NCI-H187 treated with DMSO at 0.1 percent for 48 hours (cell line): ENCODE data around the gene GALK1.

Experiments
- DNase-seq: peaks from one replicate; lab custom pipeline; 2025; lab: John Stamatoyannopoulos, UW

The GALK1 gene

DNA sequence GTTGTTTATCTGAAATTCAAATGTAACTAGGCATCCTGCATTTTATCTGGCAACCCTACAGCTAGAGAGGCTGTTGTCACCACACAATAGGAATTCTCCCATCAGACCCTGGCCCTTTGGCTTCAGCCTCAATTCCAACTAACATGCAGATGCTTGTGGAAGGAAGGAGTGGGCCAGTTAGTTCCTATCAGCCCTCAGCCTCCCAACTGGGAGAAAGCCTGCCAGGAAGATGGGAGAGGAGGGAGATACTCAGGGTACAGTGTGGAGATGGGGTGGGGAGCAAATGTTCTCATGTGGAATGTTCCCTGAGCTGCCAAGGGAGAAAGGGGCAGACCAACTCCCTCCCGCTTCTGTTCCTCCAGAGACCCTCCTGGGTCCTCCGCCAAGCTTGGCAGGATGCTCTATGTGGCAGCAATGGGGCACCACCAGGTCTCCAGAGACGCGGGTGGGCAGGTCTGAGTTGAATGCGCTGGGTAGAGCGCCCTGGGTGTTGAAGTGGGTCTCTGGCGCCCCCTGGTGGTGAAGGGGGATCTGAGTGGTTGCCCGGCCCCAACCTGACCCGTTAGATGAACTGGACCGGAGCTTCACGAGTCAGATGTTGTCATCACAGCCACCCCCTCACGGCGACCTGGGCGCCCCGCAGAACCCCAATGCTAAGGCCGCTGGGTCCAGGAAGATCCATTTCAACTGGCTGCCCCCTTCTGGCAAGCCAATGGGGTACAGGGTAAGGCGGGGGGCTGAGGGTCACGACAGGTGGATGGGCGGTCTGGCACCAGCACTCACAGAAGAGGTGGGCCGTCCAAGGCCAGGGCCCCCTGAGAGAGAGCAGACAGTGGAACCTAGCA is 15.2 kb downstream of the GALK1 start:
- DNase-seq: no peak

DNA sequence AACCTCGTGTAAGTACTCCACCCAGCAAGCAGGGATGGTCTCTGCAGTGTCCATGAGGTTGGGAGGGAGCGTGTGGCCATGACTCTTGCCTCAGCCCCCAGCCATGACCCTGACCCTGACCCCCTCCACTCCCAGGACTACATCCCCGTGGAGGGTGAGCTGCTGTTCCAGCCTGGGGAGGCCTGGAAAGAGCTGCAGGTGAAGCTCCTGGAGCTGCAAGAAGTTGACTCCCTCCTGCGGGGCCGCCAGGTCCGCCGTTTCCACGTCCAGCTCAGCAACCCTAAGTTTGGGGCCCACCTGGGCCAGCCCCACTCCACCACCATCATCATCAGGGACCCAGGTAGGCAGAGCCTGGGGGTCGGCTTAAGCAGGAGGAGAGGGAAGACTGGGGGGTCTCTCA is 16.3 kb downstream of the GALK1 start:
- DNase-seq: no peak

DNA sequence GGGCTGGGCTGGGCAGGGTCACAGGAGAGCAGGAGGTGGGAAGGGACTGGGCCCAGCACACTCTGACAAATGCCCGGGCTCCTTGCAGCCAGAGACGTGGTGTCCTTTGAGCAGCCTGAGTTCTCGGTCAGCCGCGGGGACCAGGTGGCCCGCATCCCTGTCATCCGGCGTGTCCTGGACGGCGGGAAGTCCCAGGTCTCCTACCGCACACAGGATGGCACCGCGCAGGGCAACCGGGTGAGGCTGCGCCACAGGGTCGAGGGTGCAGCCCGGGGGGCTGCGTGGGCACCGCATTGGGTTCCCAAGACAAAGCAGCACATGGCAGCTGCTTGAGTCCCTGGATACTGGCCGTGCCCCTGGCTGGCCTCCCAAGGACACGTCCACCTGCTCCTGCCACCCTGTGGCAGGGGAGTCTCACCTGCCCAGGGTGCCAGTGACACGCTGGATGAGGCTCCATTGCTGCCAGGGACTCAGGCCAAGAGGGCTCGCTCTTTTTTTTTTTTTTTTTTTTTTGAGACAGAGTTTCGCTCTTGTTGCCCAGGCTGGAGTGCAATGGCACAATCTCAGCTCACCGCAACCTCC is 21.3 kb downstream of the GALK1 start:
- DNase-seq: no peak

DNA sequence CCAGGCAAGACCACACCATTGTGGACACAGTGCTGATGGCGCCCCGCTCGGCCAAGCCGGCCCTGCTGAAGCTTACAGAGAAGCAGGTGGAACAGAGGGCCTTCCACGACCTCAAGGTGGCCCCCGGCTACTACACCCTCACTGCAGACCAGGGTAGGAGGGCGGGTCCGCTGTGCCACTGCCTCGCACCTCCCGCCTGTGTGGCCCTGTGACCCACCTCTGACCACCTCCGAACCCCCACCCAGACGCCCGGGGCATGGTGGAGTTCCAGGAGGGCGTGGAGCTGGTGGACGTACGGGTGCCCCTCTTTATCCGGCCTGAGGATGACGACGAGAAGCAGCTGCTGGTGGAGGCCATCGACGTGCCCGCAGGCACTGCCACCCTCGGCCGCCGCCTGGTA is 22.7 kb downstream of the GALK1 start:
- no peak for DNase-seq

DNA sequence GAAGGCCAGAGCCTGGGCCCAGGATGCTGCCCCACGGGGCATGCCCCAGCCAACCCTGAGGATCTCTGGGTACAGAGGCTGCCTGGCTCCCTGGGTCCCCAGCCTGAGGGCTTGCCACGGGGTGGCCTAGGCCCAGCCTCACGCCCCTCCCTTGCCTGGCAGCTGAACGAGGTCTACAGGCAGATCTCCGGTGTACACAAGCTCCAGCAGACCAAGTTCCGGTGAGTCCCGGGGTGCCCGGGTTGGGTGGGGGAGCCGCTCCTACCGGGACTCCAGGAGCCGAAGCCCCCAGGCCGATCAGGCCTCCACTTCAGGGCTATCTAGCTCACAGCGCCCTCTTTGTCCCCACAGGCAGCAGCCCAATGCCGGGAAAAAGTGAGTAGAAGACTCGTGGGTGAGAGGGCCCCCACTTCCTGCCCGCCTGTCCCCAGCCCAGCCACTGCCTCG is 24.3 kb downstream of the GALK1 start:
- no peak for DNase-seq

DNA sequence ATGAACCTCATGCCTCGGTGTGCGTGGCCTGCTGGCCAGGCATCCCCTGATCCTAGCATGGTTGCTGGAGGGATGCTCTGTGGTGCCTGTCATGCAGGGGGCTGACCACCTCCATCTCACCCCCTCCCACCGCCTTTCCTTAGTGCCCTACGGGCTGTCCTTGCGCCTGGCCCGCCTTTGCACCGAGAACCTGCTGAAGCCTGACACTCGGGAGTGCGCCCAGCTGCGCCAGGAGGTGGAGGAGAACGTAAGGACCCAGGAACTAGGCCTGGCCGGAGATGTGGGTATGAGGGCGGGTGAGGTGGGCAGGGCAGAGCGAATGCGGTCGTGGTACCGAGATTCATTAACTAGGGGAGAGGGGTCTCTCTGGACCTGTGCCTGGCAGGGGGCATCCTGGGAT is 24.8 kb downstream of the GALK1 start:
- DNase-seq: no peak

DNA sequence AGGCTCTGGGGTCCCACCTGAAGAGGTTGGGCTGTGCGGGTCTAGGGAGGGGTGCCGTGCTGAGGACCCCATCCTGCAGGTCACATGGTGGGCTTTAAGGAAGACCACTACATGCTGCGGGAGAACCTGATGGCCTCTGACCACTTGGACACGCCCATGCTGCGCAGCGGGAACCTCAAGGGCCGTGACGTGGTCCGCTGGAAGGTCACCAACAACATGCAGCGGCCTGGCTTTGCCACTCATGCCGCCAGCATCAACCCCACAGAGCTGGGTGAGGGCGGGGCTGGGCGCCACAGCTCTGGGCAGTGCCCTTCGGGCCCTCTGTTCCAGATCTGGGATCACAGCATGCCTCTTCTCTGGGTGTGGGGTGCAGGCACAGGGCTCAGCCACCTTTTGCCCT is 25.2 kb downstream of the GALK1 start:
- DNase-seq: no peak

DNA sequence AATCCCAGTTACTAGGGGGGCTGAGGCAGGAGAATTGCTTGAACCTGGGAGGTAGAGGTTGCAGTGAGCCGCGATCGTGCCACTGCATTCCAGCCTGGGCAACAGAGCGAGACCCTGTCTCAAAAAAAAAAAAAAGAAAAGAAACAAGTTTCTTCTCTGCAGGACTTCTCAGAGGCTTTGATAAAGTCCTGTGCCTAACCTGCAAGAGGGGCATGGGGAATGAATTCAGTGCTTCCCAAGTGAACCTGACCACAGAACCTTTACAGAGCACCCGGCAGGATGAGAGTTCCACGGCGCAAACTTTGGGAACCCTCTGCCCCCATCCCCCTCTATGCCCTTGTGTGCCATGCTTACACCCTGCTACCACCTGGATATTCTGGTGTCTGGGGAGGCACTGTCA is 25.8 kb downstream of the GALK1 start:
- no peak for DNase-seq

DNA sequence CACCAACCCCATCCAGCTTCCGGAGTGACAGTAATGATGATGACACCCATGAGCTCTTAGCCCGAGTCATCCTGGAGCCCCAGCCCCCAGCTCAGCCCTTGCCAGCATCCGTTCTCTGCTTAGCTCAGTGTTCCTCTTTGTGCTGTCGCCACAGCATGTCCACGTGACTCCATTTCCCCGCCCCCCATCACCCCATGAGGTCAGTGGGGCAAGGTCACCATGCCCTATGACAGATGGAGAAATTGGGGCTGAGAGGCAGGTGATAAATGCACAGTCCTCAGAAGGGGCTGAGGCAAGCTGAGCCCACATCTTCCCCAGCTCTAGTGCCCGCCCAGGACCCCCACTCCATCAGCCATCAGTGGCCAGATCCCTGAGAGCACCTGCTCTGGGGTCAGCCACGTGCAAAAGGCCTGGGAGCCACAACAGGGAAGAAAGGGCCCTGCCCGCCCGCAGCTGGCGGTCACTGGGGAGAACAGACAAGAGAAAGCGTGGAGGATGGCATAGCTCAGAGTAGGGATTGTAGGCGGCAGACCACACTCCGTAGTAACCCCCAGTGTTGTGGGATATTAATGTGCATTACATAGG is 26.7 kb downstream of the GALK1 start:
- no peak for DNase-seq

DNA sequence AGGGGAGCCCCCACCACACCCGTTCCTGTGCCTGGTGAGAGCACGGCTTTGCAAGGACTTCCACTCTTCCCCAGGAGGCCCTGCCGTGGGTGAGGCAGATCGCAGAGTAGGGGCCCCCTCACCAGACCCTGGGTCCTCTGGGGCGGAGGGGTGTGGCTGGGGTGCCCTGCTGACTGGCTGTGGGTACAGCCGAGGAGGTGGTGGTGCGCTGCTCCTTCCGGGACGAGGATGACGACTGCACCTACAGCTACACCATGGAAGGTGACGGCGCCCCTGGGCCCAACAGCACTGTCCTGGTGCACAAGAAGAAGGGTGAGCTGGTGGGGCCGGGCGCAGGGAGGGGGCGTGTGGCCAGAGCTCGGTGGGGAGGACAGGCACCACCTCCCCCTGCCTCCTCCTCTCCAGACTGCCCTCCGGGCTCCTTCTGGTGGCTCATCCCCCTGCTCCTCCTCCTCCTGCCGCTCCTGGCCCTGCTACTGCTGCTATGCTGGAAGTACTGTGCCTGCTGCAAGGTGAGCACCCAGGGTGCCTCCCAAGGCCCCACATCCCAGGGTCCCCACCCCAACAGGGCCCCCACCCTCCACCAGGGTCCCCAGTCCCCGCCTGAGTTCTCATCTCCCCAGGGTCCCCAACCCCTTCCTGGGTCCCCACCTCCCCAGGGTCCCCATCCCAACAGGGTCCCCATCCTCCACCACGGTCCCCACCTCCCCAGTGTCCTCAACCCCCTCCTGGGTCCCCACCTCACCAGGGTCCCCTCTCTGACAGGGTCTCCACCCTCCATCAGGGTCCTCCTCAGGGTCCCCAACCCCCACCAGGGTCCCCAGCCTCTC is 27.6 kb downstream of the GALK1 start:
- DNase-seq: no peak

DNA sequence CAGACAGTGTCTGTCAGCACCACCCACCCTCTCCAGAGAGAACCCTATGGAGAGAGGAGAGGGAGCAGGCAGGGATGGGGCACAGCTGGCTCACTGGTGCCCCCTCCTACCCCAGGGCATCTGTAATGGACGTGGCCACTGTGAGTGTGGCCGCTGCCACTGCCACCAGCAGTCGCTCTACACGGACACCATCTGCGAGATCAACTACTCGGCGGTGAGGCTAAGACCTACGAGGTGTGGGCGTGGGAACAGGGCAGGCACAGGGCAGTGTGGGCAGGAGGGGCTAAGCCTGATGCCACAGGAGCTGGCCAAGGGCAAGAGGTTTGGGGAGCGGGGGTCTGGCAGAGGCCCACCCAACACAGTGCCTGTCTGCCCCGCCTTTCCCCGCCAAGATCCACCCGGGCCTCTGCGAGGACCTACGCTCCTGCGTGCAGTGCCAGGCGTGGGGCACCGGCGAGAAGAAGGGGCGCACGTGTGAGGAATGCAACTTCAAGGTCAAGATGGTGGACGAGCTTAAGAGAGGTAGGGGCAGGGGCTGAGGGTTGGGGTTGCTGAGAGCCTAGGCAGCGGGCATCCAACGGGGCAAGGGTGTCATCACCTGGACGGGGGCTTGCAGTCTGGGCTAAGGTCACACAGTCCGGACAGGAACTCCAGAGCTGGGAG is 28.7 kb downstream of the GALK1 start:
- no peak for DNase-seq

DNA sequence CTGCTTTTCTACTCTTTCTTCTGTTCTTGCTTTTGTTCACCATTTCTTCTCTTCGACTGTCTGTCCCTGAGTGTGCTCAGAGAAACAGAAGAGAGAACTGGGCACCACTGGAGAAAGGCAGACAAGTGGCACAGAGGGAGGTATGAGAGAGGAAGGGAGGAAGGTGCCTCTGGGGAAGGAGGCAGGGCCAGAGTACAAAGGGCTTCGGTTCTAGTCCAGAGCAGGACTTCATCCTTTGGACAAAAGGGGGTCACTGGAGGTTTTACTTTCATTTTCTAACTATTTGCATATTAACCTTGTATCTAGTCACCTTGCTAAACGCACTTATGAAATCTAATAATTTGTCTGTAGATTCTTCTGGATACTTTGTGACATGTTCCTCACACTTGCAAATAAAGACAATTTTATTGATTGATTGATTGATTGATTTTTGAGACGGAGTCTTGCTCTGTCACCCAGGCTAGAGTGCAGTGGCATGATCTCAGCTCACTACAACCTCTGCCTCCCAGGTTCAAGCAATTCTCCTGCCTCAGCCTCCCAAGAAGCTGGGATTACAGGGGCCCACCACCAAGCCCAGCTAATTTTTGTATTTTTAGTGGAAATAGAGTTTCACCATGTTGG is 30.2 kb downstream of the GALK1 start:
- no peak for DNase-seq

DNA sequence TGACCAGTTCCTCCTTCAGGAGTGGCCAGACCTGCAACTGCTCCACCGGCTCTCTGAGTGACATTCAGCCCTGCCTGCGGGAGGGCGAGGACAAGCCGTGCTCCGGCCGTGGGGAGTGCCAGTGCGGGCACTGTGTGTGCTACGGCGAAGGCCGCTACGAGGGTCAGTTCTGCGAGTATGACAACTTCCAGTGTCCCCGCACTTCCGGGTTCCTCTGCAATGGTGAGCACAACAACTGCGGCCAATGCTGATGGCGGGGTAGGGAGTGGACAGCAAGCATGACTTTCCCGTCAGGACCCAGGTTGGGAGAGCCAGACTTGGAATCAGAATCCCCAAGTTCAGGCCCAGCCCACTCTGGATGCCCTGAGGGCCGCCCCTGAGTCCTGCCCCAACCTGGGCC is 31.5 kb downstream of the GALK1 start:
- DNase-seq: no peak

DNA sequence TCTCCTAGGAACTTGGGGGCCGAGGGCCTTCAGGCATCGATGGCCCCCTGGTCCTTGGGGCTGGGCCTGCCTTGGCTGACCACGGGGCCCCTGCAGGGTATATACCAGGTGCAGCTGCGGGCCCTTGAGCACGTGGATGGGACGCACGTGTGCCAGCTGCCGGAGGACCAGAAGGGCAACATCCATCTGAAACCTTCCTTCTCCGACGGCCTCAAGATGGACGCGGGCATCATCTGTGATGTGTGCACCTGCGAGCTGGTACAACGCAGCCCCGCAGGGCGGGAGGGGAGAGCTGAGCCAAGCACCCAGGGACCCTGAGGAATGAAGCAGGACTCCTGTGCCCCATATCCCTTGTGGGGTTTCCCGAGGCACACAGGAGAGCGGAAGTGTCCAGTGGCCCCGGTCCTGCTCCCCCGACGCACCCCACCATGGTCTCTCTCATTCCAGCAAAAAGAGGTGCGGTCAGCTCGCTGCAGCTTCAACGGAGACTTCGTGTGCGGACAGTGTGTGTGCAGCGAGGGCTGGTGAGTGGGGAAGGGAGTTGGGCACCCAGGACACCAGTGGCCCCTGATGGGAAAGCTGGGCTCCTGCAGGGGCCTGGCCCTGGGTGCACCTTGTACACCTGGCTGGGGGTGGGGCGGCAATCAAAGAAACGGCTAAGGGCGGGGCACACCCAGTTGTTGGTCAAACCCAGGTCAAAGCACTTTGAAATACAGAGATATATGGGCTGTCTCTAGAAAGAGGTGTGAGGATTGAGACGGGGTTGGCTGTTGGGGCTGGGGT is 33.1 kb downstream of the GALK1 start:
- DNase-seq: no peak

DNA sequence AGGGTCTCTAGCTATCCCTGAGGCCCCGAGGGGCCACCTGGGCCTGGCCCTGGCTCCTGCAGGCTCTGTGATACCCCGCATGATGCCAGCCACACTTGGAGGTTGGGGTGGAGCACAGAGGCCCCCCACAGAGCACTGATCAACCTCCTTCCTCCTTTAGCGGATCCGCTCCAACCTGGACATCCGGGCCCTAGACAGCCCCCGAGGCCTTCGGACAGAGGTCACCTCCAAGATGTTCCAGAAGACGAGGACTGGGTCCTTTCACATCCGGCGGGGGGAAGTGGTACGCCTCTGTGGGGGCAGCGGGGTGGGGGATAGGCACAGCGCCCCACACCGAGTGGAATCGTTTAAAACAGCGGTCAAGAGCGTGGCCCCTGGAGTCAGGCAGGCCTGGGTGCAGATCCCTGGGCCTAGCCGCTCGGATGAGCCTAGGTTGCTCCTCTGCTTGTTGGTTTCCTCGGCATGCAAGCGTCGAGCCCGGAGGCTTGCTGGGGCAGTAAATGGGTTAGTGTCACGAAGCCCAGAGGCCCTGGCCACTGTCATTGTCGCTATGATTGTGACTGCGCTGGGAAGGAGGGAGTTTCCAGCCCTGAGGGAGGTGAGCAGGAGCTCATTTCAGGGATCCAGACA is 33.8 kb downstream of the GALK1 start:
- no peak for DNase-seq

DNA sequence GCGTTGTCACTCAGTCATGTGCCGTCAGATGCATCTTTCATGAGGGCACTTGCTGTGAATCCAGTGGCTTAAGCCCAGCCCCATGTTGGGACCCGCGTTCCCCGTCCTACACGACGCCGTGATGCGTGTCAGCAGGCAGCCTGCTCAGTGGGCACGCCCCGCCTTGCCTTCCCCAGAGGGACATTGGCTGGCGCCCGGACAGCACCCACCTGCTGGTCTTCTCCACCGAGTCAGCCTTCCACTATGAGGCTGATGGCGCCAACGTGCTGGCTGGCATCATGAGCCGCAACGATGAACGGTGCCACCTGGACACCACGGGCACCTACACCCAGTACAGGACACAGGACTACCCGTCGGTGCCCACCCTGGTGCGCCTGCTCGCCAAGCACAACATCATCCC is 34.9 kb downstream of the GALK1 start:
- no peak for DNase-seq

DNA sequence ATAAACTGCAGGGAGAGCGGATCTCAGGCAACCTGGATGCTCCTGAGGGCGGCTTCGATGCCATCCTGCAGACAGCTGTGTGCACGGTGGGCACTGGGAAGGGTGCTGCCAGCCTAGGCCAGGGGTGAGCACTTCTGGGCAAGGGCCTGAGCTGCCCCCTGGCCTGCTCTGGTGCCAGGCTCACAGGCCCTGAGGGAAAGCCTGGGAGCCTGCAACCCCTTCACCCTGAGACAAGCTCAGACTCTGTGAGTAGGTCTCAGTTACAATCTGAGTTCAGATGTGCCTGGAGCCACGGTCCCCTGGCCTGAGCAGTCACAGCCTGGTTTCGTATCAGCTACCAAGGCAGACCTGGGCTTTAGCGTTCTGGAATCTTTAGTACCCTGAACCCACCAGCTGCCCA is 35.6 kb downstream of the GALK1 start:
- DNase-seq: no peak

DNA sequence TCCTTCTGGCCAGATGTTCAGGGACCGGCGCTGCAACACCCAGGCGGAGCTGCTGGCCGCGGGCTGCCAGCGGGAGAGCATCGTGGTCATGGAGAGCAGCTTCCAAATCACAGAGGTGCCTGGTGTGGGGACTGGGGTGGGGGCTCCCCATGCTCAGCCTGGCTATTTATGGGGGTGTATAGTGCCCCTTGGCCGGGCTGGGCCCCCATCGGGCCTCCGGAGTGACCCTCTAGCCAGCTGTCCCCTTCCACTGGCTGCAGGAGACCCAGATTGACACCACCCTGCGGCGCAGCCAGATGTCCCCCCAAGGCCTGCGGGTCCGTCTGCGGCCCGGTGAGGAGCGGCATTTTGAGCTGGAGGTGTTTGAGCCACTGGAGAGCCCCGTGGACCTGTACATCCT is 37.6 kb downstream of the GALK1 start:
- no peak for DNase-seq

DNA sequence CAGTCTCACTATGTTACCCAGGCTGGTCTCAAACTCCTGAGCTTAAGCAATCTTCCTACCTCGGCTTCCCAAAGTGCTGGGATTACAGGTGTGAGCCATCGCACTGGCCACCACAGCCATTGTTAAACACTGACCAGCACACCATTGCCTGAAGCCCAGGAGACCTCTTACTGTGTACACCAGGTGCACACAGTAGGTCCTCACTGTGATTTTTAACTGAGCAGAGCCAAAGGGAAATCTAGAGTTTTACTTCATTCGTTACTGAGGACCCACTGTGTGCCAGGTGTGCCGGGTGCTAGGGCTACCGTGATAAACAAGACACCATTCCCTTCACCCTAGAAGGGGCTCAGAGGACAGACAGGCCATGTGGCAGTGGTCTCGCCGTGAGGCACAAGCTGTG is 39.5 kb downstream of the GALK1 start:
- no peak for DNase-seq
